ENCODE data around the gene SLC22A23. TPM values are rescaled to one million over a fixed set of nuclear protein-coding genes. Genes with fewer than 3 reads are reported as not detected.

The SLC22A23 gene
- total and polyA plus RNA-seq, 2 experiments from 2014 or later: 6.1 to 38.3 TPM

DNA sequence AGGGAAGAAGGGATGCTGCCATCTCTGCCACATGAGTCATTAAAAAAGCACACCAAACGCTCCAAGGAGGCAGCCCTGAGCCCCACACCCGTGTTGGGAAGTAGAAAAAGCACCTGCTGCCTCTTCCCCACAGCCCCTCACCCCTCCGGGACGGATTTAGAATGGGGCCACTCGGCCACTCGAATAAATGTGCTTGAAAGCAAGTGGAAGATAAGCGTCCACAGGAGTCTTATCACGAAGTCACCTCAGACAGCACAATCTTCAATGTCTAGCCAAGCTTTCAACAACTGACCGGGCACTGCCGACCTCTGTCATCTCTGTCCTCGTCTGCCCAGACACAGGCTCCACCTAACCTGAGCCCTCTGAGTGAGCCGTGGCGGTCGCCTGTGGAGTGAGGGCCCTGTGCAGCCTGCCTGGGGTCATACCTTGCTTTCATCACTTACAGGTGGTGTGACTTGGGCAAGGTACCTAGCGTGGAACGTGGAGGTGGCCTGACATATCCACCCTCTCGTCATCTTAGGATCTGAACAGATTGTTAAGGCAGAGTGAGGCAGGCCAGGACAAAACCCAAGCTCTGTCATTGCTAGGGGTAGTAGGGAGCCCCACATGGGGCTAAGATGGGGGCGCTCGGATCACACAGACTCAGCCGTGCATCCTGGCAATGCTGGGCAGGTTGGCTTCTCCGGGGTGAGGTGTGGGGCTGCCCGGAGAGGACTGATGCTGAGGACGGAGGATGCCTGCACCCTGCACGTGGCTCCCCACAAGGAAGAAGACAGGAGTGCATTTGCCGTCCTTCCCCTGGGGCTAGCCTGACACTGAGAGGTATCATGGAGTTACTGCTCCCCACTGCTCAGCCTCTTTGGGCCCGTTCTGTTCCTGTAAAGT lies 163.3 kb downstream of the SLC22A23 start:
- Histone ChIP-seq H2AFZ (no peak overlapping the region), H3K27ac (ENCODE audit: low read depth) (no peak overlapping the region; the same call in 1 of the 2 replicates), H3K4me2 (no peak overlapping the region), H4K20me1 (replicated peaks; ENCODE audit: insufficient read depth) (no peaks in the 10 kb centered on the region), H3K9me2 (ENCODE audit: insufficient read depth) (no peaks in the 10 kb centered on the region), H3K36me3 (ENCODE audit: insufficient read depth) (peaks cover 1% of the 10 kb centered on the region; the same call in 1 of the 2 replicates), H3F3A (replicated peaks; ENCODE audit: low read depth) (no peaks in the 10 kb centered on the region), H3K4me3 (no peak overlapping the region), H3K79me2 (replicated peaks; ENCODE audit: insufficient read depth) (no peaks in the 10 kb centered on the region), H3K27me3 (ENCODE audit: insufficient read depth) (no peaks in the 10 kb centered on the region), H3K4me1 (ENCODE audit: insufficient read depth) (no peaks in the 10 kb centered on the region)
- Mint-ChIP-seq H3K4me3 (no peak overlapping the region), H3K27me3 (ENCODE audit: insufficient read depth, low read depth, poor library complexity) (peaks cover 23% of the 10 kb centered on the region), H3K27ac (peak overlapping the region; percentile 88), H3K36me3 (ENCODE audit: low read depth) (peaks cover 70% of the 10 kb centered on the region), H3K4me1 (peaks cover 16% of the 10 kb centered on the region), H3K9me3 (no peaks in the 10 kb centered on the region)
- no peak for DNase-seq (ENCODE audit: low spot score)
- TF ChIP-seq ZNF114 (CRISPR knock-in tag; IDR thresholded peaks at IDR 0.05) (no peak), NANOG (IDR thresholded peaks at IDR 0.05; ENCODE audit: borderline replicate concordance) (no peak), CREB1 (CRISPR knock-in tag; IDR thresholded peaks at IDR 0.05; ENCODE audit: low read depth) (no peak), POLR2AphosphoS5 (IDR thresholded peaks at IDR 0.05; ENCODE audit: low read depth) (no peak), ZNF331 (CRISPR knock-in tag; IDR thresholded peaks at IDR 0.05; ENCODE audit: low read depth) (no peak), EZH2phosphoT487 (IDR thresholded peaks at IDR 0.05; ENCODE audit: unreplicated experiment) (no peak), STAT1 (IDR thresholded peaks at IDR 0.05; ENCODE audit: unreplicated experiment) (no peak), JUNB (IDR thresholded peaks at IDR 0.05; ENCODE audit: unreplicated experiment) (no peak), EZH2 (IDR thresholded peaks at IDR 0.05; ENCODE audit: low read depth, unreplicated experiment) (no peak)
- TF ChIP-seq, protein P1, sequence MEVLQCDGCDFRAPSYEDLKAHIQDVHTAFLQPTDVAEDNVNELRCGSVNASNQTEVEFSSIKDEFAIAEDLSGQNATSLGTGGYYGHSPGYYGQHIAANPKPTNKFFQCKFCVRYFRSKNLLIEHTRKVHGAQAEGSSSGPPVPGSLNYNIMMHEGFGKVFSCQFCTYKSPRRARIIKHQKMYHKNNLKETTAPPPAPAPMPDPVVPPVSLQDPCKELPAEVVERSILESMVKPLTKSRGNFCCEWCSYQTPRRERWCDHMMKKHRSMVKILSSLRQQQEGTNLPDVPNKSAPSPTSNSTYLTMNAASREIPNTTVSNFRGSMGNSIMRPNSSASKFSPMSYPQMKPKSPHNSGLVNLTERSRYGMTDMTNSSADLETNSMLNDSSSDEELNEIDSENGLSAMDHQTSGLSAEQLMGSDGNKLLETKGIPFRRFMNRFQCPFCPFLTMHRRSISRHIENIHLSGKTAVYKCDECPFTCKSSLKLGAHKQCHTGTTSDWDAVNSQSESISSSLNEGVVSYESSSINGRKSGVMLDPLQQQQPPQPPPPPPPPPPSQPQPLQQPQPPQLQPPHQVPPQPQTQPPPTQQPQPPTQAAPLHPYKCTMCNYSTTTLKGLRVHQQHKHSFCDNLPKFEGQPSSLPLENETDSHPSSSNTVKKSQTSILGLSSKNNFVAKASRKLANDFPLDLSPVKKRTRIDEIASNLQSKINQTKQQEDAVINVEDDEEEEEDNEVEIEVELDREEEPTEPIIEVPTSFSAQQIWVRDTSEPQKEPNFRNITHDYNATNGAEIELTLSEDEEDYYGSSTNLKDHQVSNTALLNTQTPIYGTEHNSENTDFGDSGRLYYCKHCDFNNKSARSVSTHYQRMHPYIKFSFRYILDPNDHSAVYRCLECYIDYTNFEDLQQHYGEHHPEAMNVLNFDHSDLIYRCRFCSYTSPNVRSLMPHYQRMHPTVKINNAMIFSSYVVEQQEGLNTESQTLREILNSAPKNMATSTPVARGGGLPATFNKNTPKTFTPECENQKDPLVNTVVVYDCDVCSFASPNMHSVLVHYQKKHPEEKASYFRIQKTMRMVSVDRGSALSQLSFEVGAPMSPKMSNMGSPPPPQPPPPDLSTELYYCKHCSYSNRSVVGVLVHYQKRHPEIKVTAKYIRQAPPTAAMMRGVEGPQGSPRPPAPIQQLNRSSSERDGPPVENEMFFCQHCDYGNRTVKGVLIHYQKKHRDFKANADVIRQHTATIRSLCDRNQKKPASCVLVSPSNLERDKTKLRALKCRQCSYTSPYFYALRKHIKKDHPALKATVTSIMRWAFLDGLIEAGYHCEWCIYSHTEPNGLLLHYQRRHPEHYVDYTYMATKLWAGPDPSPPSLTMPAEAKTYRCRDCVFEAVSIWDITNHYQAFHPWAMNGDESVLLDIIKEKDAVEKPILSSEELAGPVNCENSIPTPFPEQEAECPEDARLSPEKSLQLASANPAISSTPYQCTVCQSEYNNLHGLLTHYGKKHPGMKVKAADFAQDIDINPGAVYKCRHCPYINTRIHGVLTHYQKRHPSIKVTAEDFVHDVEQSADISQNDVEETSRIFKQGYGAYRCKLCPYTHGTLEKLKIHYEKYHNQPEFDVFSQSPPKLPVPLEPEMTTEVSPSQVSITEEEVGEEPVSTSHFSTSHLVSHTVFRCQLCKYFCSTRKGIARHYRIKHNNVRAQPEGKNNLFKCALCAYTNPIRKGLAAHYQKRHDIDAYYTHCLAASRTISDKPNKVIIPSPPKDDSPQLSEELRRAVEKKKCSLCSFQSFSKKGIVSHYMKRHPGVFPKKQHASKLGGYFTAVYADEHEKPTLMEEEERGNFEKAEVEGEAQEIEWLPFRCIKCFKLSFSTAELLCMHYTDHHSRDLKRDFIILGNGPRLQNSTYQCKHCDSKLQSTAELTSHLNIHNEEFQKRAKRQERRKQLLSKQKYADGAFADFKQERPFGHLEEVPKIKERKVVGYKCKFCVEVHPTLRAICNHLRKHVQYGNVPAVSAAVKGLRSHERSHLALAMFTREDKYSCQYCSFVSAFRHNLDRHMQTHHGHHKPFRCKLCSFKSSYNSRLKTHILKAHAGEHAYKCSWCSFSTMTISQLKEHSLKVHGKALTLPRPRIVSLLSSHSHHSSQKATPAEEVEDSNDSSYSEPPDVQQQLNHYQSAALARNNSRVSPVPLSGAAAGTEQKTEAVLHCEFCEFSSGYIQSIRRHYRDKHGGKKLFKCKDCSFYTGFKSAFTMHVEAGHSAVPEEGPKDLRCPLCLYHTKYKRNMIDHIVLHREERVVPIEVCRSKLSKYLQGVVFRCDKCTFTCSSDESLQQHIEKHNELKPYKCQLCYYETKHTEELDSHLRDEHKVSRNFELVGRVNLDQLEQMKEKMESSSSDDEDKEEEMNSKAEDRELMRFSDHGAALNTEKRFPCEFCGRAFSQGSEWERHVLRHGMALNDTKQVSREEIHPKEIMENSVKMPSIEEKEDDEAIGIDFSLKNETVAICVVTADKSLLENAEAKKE (CRISPR knock-in tag; IDR thresholded peaks at IDR 0.05): no peak
- TF ChIP-seq, protein P2, sequence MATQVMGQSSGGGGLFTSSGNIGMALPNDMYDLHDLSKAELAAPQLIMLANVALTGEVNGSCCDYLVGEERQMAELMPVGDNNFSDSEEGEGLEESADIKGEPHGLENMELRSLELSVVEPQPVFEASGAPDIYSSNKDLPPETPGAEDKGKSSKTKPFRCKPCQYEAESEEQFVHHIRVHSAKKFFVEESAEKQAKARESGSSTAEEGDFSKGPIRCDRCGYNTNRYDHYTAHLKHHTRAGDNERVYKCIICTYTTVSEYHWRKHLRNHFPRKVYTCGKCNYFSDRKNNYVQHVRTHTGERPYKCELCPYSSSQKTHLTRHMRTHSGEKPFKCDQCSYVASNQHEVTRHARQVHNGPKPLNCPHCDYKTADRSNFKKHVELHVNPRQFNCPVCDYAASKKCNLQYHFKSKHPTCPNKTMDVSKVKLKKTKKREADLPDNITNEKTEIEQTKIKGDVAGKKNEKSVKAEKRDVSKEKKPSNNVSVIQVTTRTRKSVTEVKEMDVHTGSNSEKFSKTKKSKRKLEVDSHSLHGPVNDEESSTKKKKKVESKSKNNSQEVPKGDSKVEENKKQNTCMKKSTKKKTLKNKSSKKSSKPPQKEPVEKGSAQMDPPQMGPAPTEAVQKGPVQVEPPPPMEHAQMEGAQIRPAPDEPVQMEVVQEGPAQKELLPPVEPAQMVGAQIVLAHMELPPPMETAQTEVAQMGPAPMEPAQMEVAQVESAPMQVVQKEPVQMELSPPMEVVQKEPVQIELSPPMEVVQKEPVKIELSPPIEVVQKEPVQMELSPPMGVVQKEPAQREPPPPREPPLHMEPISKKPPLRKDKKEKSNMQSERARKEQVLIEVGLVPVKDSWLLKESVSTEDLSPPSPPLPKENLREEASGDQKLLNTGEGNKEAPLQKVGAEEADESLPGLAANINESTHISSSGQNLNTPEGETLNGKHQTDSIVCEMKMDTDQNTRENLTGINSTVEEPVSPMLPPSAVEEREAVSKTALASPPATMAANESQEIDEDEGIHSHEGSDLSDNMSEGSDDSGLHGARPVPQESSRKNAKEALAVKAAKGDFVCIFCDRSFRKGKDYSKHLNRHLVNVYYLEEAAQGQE (IDR thresholded peaks at IDR 0.05; ENCODE audit: unreplicated experiment): no peak
- TF ChIP-seq, protein P3, sequence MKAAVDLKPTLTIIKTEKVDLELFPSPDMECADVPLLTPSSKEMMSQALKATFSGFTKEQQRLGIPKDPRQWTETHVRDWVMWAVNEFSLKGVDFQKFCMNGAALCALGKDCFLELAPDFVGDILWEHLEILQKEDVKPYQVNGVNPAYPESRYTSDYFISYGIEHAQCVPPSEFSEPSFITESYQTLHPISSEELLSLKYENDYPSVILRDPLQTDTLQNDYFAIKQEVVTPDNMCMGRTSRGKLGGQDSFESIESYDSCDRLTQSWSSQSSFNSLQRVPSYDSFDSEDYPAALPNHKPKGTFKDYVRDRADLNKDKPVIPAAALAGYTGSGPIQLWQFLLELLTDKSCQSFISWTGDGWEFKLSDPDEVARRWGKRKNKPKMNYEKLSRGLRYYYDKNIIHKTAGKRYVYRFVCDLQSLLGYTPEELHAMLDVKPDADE (IDR thresholded peaks at IDR 0.05): no peak
- TF ChIP-seq, protein P4, sequence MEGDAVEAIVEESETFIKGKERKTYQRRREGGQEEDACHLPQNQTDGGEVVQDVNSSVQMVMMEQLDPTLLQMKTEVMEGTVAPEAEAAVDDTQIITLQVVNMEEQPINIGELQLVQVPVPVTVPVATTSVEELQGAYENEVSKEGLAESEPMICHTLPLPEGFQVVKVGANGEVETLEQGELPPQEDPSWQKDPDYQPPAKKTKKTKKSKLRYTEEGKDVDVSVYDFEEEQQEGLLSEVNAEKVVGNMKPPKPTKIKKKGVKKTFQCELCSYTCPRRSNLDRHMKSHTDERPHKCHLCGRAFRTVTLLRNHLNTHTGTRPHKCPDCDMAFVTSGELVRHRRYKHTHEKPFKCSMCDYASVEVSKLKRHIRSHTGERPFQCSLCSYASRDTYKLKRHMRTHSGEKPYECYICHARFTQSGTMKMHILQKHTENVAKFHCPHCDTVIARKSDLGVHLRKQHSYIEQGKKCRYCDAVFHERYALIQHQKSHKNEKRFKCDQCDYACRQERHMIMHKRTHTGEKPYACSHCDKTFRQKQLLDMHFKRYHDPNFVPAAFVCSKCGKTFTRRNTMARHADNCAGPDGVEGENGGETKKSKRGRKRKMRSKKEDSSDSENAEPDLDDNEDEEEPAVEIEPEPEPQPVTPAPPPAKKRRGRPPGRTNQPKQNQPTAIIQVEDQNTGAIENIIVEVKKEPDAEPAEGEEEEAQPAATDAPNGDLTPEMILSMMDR (conservative IDR thresholded peaks at IDR 0.05; ENCODE audit: low read depth in 2 of 2): no peak
- ATAC-seq: no peak
